ENCODE results near the gene WDR45. TPM values are rescaled to one million over a fixed set of nuclear protein-coding genes. Genes with fewer than 3 reads are reported as not detected.

Gene WDR45
- total and polyA plus RNA-seq, 2 of the 13 experiments (the other 11 are each of a cell fraction or from before 2014, with no cell fraction given) = 16.4 to 65.5 TPM

GRCh38 chrX:49100704-49101628, 21.3 kb upstream of the WDR45 start (continued):
- TF ChIP-seq ZNF720 (CRISPR knock-in tag; IDR thresholded peaks at IDR 0.05) = no peak
- no peak for TF ChIP-seq PLRG1 (conservative IDR thresholded peaks at IDR 0.05)
- TF ChIP-seq ZBTB7B (CRISPR knock-in tag; IDR thresholded peaks at IDR 0.05) = 0 out of 2 replicates have a peak, but pooled peaks have one; percentile 10
- no peak for TF ChIP-seq ZNF431 (CRISPR knock-in tag; IDR thresholded peaks at IDR 0.05; ENCODE audit: borderline replicate concordance, low read depth)
- peak; percentile 63 for TF ChIP-seq GABPB1 (CRISPR knock-in tag; IDR thresholded peaks at IDR 0.05)
- no peak for TF ChIP-seq HCFC1 (IDR thresholded peaks at IDR 0.05; ENCODE audit: low read depth, low read length)
- no peak for TF ChIP-seq FOXO1 (CRISPR knock-in tag; IDR thresholded peaks at IDR 0.05)
- TF ChIP-seq TMF1 (CRISPR knock-in tag; IDR thresholded peaks at IDR 0.05; ENCODE audit: low read depth) = no peak
- no peak for TF ChIP-seq ARID3A (IDR thresholded peaks at IDR 0.05; ENCODE audit: low read depth, low read length)
- peak; percentile 40; the same call in 1 of the 2 replicates for TF ChIP-seq ZNF501 (CRISPR knock-in tag; IDR thresholded peaks at IDR 0.05)
- no peak for TF ChIP-seq ZNF234 (CRISPR knock-in tag; conservative IDR thresholded peaks at IDR 0.05)
- TF ChIP-seq ZNF556 (CRISPR knock-in tag; IDR thresholded peaks at IDR 0.05; ENCODE audit: borderline replicate concordance) = no peak
- TF ChIP-seq SKI (IDR thresholded peaks at IDR 0.05; ENCODE audit: partially characterized antibody) = no peak
- no peak for TF ChIP-seq ZNF282 (IDR thresholded peaks at IDR 0.05; ENCODE audit: partially characterized antibody)
- TF ChIP-seq ZNF639 (CRISPR knock-in tag; conservative IDR thresholded peaks at IDR 0.05) = no peak
- TF ChIP-seq RFX5 (IDR thresholded peaks at IDR 0.05; ENCODE audit: low read depth, low read length) = peak; percentile 76
- TF ChIP-seq ZNF362 (CRISPR knock-in tag; IDR thresholded peaks at IDR 0.05; ENCODE audit: borderline replicate concordance) = no peak
- TF ChIP-seq ZFAT (CRISPR knock-in tag; conservative IDR thresholded peaks at IDR 0.05) = no peak
- no peak for TF ChIP-seq ZBED4 (CRISPR knock-in tag; IDR thresholded peaks at IDR 0.05; ENCODE audit: borderline replicate concordance)
- peak; percentile 43 for TF ChIP-seq CREM (IDR thresholded peaks at IDR 0.05)
- no peak for TF ChIP-seq CREM (CRISPR knock-in tag; IDR thresholded peaks at IDR 0.05)
